ENCODE results near the gene CMSS1.

DNA sequence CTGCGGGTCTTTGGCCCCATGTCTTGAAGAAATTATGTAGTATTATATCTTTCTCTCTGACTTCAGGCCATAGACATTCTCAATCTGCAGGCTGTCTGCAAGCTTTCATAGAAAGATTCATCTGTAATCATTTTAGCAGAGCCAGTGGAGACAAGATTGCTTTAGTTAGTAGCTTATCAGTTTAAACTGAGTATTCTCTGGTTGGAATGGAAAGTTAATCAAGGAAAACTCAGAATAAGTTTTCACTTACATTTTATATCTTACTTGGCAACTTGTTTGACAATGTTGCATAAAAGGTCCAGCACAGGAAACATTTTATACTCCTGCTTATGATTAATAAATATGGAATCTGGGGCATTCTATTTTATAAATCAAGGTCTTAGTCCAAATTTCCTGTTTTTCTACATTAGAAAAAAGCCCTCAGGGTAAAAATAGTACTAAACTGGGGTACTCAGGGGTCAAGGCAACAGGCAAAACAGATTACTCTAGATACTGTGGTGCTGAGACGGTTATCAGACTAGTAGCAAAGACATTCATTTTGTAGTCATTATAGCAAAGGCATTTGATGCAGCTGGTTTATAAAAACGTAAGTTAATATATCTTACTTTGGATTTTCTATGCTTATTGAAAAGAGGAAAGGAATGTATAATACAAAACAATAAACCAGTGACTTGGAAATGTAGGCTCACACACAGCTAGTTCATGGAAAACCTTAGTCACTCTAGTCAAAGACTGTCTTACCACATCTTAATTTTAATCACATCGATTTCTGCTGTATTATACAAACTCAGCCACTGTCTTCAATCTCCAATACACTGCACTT, 341.9 kb downstream of the CMSS1 start:
- TF ChIP-seq TAF1 (IDR thresholded peaks at IDR 0.05; ENCODE audit: borderline replicate concordance, insufficient read depth, low read length) (no peak), SIN3A (IDR thresholded peaks at IDR 0.05; ENCODE audit: borderline replicate concordance, insufficient read depth, low read length) (no peak), POLR2AphosphoS5 (IDR thresholded peaks at IDR 0.05; ENCODE audit: low read depth, low read length) (no peak)
- TF ChIP-seq, protein P1, sequence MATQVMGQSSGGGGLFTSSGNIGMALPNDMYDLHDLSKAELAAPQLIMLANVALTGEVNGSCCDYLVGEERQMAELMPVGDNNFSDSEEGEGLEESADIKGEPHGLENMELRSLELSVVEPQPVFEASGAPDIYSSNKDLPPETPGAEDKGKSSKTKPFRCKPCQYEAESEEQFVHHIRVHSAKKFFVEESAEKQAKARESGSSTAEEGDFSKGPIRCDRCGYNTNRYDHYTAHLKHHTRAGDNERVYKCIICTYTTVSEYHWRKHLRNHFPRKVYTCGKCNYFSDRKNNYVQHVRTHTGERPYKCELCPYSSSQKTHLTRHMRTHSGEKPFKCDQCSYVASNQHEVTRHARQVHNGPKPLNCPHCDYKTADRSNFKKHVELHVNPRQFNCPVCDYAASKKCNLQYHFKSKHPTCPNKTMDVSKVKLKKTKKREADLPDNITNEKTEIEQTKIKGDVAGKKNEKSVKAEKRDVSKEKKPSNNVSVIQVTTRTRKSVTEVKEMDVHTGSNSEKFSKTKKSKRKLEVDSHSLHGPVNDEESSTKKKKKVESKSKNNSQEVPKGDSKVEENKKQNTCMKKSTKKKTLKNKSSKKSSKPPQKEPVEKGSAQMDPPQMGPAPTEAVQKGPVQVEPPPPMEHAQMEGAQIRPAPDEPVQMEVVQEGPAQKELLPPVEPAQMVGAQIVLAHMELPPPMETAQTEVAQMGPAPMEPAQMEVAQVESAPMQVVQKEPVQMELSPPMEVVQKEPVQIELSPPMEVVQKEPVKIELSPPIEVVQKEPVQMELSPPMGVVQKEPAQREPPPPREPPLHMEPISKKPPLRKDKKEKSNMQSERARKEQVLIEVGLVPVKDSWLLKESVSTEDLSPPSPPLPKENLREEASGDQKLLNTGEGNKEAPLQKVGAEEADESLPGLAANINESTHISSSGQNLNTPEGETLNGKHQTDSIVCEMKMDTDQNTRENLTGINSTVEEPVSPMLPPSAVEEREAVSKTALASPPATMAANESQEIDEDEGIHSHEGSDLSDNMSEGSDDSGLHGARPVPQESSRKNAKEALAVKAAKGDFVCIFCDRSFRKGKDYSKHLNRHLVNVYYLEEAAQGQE (IDR thresholded peaks at IDR 0.05; ENCODE audit: insufficient read depth in 1 of 2, low read depth in 2 of 2, low read length in 2 of 2) = no peak
